Gastroesophageal sphincter (tissue), 3 donors: Measurements from ENCODE around the gene NDUFA7.

Experiments used
- CTCF ChIP-seq, 4 experiments: fragments of 200-600 bp in 2 of 4; fragments of 450-650 bp in 2 of 4; sonication (generic) in 1 of 4; IDR thresholded peaks; one replicate each; pipeline ENCODE4 v1.5.1; 2017 to 2019; ENCODE audit warnings: antibody characterized with exemption in 4 of 4, mild to moderate bottlenecking in 2 of 4, moderate library complexity in 2 of 4
- EP300 ChIP-seq: sonication (generic); formaldehyde crosslinking; IDR thresholded peaks from one replicate; pipeline ENCODE4 v1.6.1; 2017; ENCODE audit warnings: antibody characterized with exemption, mild to moderate bottlenecking
- POLR2A ChIP-seq, 2 donors: fragments of 450-650 bp; IDR thresholded peaks; one replicate each; pipeline ENCODE4 v1.6.1; 2017; ENCODE audit warnings: antibody characterized with exemption in 2 of 2, mild to moderate bottlenecking in 2 of 2, moderate library complexity in 1 of 2
- POLR2AphosphoS5 ChIP-seq: sonication (generic); formaldehyde crosslinking; IDR thresholded peaks from one replicate; pipeline ENCODE4 v1.6.1; 2017; ENCODE audit warnings: antibody characterized with exemption

- peak; percentile 34 to 52 for TF ChIP-seq POLR2A (IDR thresholded peaks at IDR 0.05)
- TF ChIP-seq EP300 = no peak
- no peak for TF ChIP-seq CTCF (IDR thresholded peaks at IDR 0.05)
- peak; percentile 38 for TF ChIP-seq POLR2AphosphoS5
Measured at GRCh38 chr19:8342684-8343482, 21.7 kb upstream of the NDUFA7 start, which contains the start of gene KANK3.
